ENCODE data around the gene PNLDC1. TPM values are rescaled to one million over a fixed set of nuclear protein-coding genes. Genes with fewer than 3 reads are reported as not detected.

PNLDC1 gene
- total and polyA plus RNA-seq, 2 of the 4 experiments (the other 2 are of a cell fraction): not detected

GRCh38 chr6:159813781-159814180 is 13.7 kb downstream of the PNLDC1 start:
- Histone ChIP-seq H3K4me2 (ENCODE audit: low read depth, low read length) (no peak overlapping the region), H2BK5ac (ENCODE audit: low read depth, low read length, poor library complexity, severe bottlenecking) (no peak overlapping the region), H3K9me1 (ENCODE audit: insufficient read depth, low read length) (no peaks in the 10 kb centered on the region), H2AK9ac (replicated peaks; ENCODE audit: low read depth, low read length, poor library complexity) (no peak overlapping the region), H3K4ac (ENCODE audit: low read depth, low read length) (no peak overlapping the region), H2BK15ac (ENCODE audit: low read depth, low read length) (no peak overlapping the region), H2BK120ac (ENCODE audit: low read depth, low read length) (no peak overlapping the region), H3K79me1 (ENCODE audit: low read depth in 1 of 2, low read length in 2 of 2) (no peaks in the 10 kb centered on the region), H3K18ac (ENCODE audit: low read depth, low read length) (no peak overlapping the region), H3K14ac (replicated peaks; ENCODE audit: low read depth, low read length) (no peak overlapping the region), H3K56ac (ENCODE audit: extremely low read depth, insufficient read depth, low read length) (no peak overlapping the region), H3K27me3 (ENCODE audit: control insufficient read depth, insufficient read depth, low read length) (peaks cover 21% of the 10 kb centered on the region), H3K4me1 (ENCODE audit: control insufficient read depth, insufficient read depth, low read length) (no peaks in the 10 kb centered on the region), H2AK5ac (ENCODE audit: low read depth, low read length) (no peak overlapping the region), H2BK20ac (ENCODE audit: low read depth, low read length) (no peak overlapping the region), H3K36me3 (ENCODE audit: control insufficient read depth, insufficient read depth, low read length) (no peaks in the 10 kb centered on the region), H2AFZ (replicated peaks; ENCODE audit: low read length, poor library complexity) (no peak overlapping the region), H3K27ac (ENCODE audit: insufficient read depth, low read length) (no peak overlapping the region), H4K8ac (ENCODE audit: low read depth in 2 of 2, low read length in 2 of 2) (no peak overlapping the region), H3K23ac (ENCODE audit: low read depth, low read length) (no peak overlapping the region), H4K91ac (ENCODE audit: insufficient read depth, low read depth, low read length) (no peak overlapping the region), H3K9me3 (ENCODE audit: control insufficient read depth, insufficient read depth, low read length) (no peaks in the 10 kb centered on the region), H3K9ac (ENCODE audit: low read depth, low read length) (no peak overlapping the region), H4K5ac (ENCODE audit: low read depth, low read length) (no peak overlapping the region), H4K20me1 (ENCODE audit: insufficient read depth, low read length) (no peaks in the 10 kb centered on the region), H3K4me3 (ENCODE audit: insufficient read depth, low read depth, low read length) (no peak overlapping the region)
- dilution Hi-C loops (cut with HindIII; ENCODE audit: low sequenced_read_pairs, unreplicated experiment): no loop called here
- CTCF ChIA-PET: no interaction called here
- ATAC-seq (ENCODE audit: low read depth): no peak
- no peak for TF ChIP-seq MXI1 (IDR thresholded peaks at IDR 0.05; ENCODE audit: borderline replicate concordance, low read depth, low read length)
- no peak for TF ChIP-seq CHD1 (IDR thresholded peaks at IDR 0.05; ENCODE audit: low read depth, low read length)
- TF ChIP-seq SMC3 (IDR thresholded peaks at IDR 0.05; ENCODE audit: low read depth, low read length): no peak
- no peak for TF ChIP-seq MAZ (IDR thresholded peaks at IDR 0.05; ENCODE audit: borderline replicate concordance, low read depth, low read length)
- no peak for TF ChIP-seq RAD21 (IDR thresholded peaks at IDR 0.05; ENCODE audit: low read length)
- no peak for TF ChIP-seq ELK1 (IDR thresholded peaks at IDR 0.05; ENCODE audit: borderline replicate concordance, low read depth, low read length)
- TF ChIP-seq MAFK (IDR thresholded peaks at IDR 0.05; ENCODE audit: low read depth, low read length): no peak
- TF ChIP-seq POLR2A (IDR thresholded peaks at IDR 0.05; ENCODE audit: low read depth, low read length): no peak
- no peak for TF ChIP-seq FOS (IDR thresholded peaks at IDR 0.05; ENCODE audit: low read depth, low read length)
- TF ChIP-seq CTCF (conservative IDR thresholded peaks at IDR 0.05; ENCODE audit: low read depth, low read length): no peak
- TF ChIP-seq CEBPB (IDR thresholded peaks at IDR 0.05; ENCODE audit: low read depth, low read length): no peak
- TF ChIP-seq RFX5 (IDR thresholded peaks at IDR 0.05; ENCODE audit: low read depth, low read length): no peak
- no peak for TF ChIP-seq NFE2L2 (IDR thresholded peaks at IDR 0.05; ENCODE audit: low read depth, low read length)
- TF ChIP-seq RCOR1 (IDR thresholded peaks at IDR 0.05; ENCODE audit: insufficient replicate concordance, low read length): no peak
- TF ChIP-seq BHLHE40 (IDR thresholded peaks at IDR 0.05; ENCODE audit: low read depth, low read length): no peak
- TF ChIP-seq USF2 (IDR thresholded peaks at IDR 0.05; ENCODE audit: low read depth, low read length): no peak
- BruUV-seq (replicated peaks): no TSS peak
- 73% methylated on average over 4 of the region's 9 CpGs; no CpG with 5 or more reads in 1 of the 2 experiments for WGBS, 2 experiments (ENCODE audit: extremely low coverage in 2 of 2, insufficient read length in 1 of 2)
- in situ Hi-C loops (cut with MboI; ENCODE audit: low sequenced_read_pairs): loop anchor here (25.0 kb wide), 1 partner anchor 626 kb away; no protein-coding TSS in a partner anchor
- no peak for DNase-seq
- POLR2A ChIA-PET (ENCODE audit: unreplicated experiment): no interaction called here
- intact Hi-C loops (cut with micrococcal nuclease): no loop called here
